H9 (cell line): Measurements from ENCODE around the gene PDE7B. TPM values are rescaled to one million over a fixed set of nuclear protein-coding genes. Genes with fewer than 3 reads are reported as not detected.

Experiments
- DNase-seq: peaks from one replicate; pipeline ENCODE4 v3.0.0-alpha.2; 2017
- H2AFZ ChIP-seq: one replicate; pipeline ENCODE4 v1.6.1; 2013; ENCODE audit warnings: mild to moderate bottlenecking, low read length, control low read depth, moderate library complexity
- H2AK5ac ChIP-seq: 2 replicates; pipeline ENCODE4 v1.6.1; 2013; ENCODE audit warnings: low read length, control low read depth, mixed read lengths; ENCODE audit not compliant: insufficient read length
- H2BK120ac ChIP-seq: one replicate; pipeline ENCODE4 v1.6.1; 2013; ENCODE audit warnings: low read depth, mild to moderate bottlenecking, low read length, control low read depth, inconsistent platforms; ENCODE audit not compliant: poor library complexity, severe bottlenecking
- H2BK12ac ChIP-seq: 2 replicates; pipeline ENCODE4 v1.6.1; 2013; ENCODE audit warnings: low read length, control low read depth, mixed read lengths, low read depth; ENCODE audit not compliant: insufficient read length
- H2BK15ac ChIP-seq: 2 replicates; pipeline ENCODE4 v1.6.1; 2013; ENCODE audit warnings: low read depth, low read length, control low read depth
- H2BK20ac ChIP-seq: one replicate; pipeline ENCODE4 v1.6.1; 2013; ENCODE audit warnings: low read depth, mild to moderate bottlenecking, low read length, control low read depth, inconsistent platforms; ENCODE audit not compliant: poor library complexity, severe bottlenecking
- H2BK5ac ChIP-seq: 2 replicates; pipeline ENCODE4 v1.6.1; 2013; ENCODE audit warnings: low read length, control low read depth, mixed read lengths; ENCODE audit not compliant: insufficient read length
- H3K14ac ChIP-seq: 2 replicates; pipeline ENCODE4 v1.6.1; 2013; ENCODE audit warnings: low read length, control low read depth; ENCODE audit not compliant: insufficient read depth
- H3K18ac ChIP-seq: 2 replicates; pipeline ENCODE4 v1.6.1; 2013; ENCODE audit warnings: low read depth, mild to moderate bottlenecking, mixed read lengths, low read length, control low read depth; ENCODE audit not compliant: insufficient read length
- H3K23ac ChIP-seq: 2 replicates; pipeline ENCODE4 v1.6.1; 2013; ENCODE audit warnings: low read length, control low read depth, mixed read lengths, low read depth; ENCODE audit not compliant: insufficient read length
- H3K23me2 ChIP-seq: 2 replicates; pipeline ENCODE4 v1.6.1; 2013; ENCODE audit warnings: low read depth, mild to moderate bottlenecking, mixed read lengths, low read length, control low read depth; ENCODE audit not compliant: insufficient read length, poor library complexity, severe bottlenecking
- H3K27ac ChIP-seq: 2 replicates; pipeline ENCODE4 v1.5.1; 2013; ENCODE audit warnings: low read length, control low read depth, mixed read lengths, low read depth; ENCODE audit not compliant: insufficient read length
- H3K27me3 ChIP-seq: 2 replicates; pipeline ENCODE4 v1.6.1; 2013; ENCODE audit warnings: low read length, control low read depth, inconsistent platforms; ENCODE audit not compliant: insufficient read depth
- H3K4ac ChIP-seq: 2 replicates; pipeline ENCODE4 v1.6.1; 2013; ENCODE audit warnings: low read depth, mild to moderate bottlenecking, control low read depth, inconsistent platforms, low read length, moderate library complexity
- H3K4me1 ChIP-seq: 2 replicates; pipeline ENCODE4 v1.6.1; 2013; ENCODE audit warnings: low read length, control low read depth, inconsistent platforms; ENCODE audit not compliant: insufficient read depth
- H3K4me2 ChIP-seq: 2 replicates; pipeline ENCODE4 v1.6.1; 2013; ENCODE audit warnings: low read length, control low read depth, mixed read lengths; ENCODE audit not compliant: insufficient read length, insufficient read depth
- H3K56ac ChIP-seq: 2 replicates; pipeline ENCODE4 v1.6.1; 2013; ENCODE audit warnings: low read depth, mild to moderate bottlenecking, mixed read lengths, low read length, control low read depth; ENCODE audit not compliant: insufficient read length
- H3K79me1 ChIP-seq: 2 replicates; pipeline ENCODE4 v1.6.1; 2013; ENCODE audit warnings: low read depth, mild to moderate bottlenecking, moderate library complexity, low read length, control low read depth, inconsistent platforms; ENCODE audit not compliant: insufficient read depth, poor library complexity, severe bottlenecking
- H3K79me2 ChIP-seq: 2 replicates; pipeline ENCODE4 v1.6.1; 2013; ENCODE audit warnings: low read length, control low read depth, inconsistent platforms; ENCODE audit not compliant: insufficient read depth
- H3K9ac ChIP-seq: 2 replicates; pipeline ENCODE4 v1.6.1; 2013; ENCODE audit warnings: low read length, control low read depth, mixed read lengths; ENCODE audit not compliant: insufficient read length; ENCODE audit errors: extremely low read depth
- H3K9me3 ChIP-seq: one replicate; pipeline ENCODE4 v1.6.1; 2013; ENCODE audit warnings: low read depth, low read length, inconsistent platforms; ENCODE audit not compliant: control insufficient read depth
- H3T11ph ChIP-seq: one replicate; pipeline ENCODE4 v1.6.1; 2013; ENCODE audit warnings: mild to moderate bottlenecking, low read length, control low read depth, inconsistent platforms
- H4K20me1 ChIP-seq: one replicate; pipeline ENCODE4 v1.6.1; 2013; ENCODE audit not compliant: control insufficient read depth, insufficient read length, insufficient read depth
- H4K5ac ChIP-seq: 2 replicates; pipeline ENCODE4 v1.6.1; 2013; ENCODE audit warnings: low read depth, mild to moderate bottlenecking, mixed read lengths, low read length, control low read depth; ENCODE audit not compliant: insufficient read length
- H4K8ac ChIP-seq: replicated peaks from 2 replicates; pipeline ENCODE4 v1.6.1; 2013; ENCODE audit warnings: low read length, control low read depth, mixed read lengths, low read depth; ENCODE audit not compliant: insufficient read length
- H4K91ac ChIP-seq: 2 replicates; pipeline ENCODE4 v1.6.1; 2013; ENCODE audit warnings: low read depth, mild to moderate bottlenecking, moderate library complexity, mixed read lengths, low read length, control low read depth; ENCODE audit not compliant: insufficient read length
- H3K27ac Mint-ChIP-seq, 3 experiments: 2 replicates in 2 of 3; 3 replicates in 1 of 3; pipeline ENCODE4 v1.8.0; 2020 to 2021; ENCODE audit warnings: mixed read lengths in 3 of 3, mild to moderate bottlenecking in 1 of 3, moderate library complexity in 1 of 3
- H3K27me3 Mint-ChIP-seq: 2 replicates; pipeline ENCODE4 v1.8.0; 2021; ENCODE audit warnings: low read depth, mild to moderate bottlenecking, moderate library complexity, mixed read lengths
- H3K36me3 Mint-ChIP-seq, 3 experiments: 2 replicates in 2 of 3; 3 replicates in 1 of 3; pipeline ENCODE4 v1.8.0; 2020 to 2021; ENCODE audit warnings: low read depth in 3 of 3, mixed read lengths in 3 of 3; ENCODE audit not compliant: insufficient read depth in 1 of 3
- H3K4me1 Mint-ChIP-seq, 2 experiments: 2 replicates each; pipeline ENCODE4 v1.8.0; 2020; ENCODE audit warnings: mixed read lengths in 2 of 2
- H3K4me3 Mint-ChIP-seq, 2 experiments: 2 replicates in 1 of 2; 3 replicates in 1 of 2; pipeline ENCODE4 v1.8.0; 2020 to 2021; ENCODE audit warnings: mild to moderate bottlenecking in 2 of 2, mixed read lengths in 2 of 2, moderate library complexity in 1 of 2
- H3K9me3 Mint-ChIP-seq, 2 experiments: 2 replicates in 1 of 2; 3 replicates in 1 of 2; pipeline ENCODE4 v1.8.0; 2020; ENCODE audit warnings: mild to moderate bottlenecking in 2 of 2, mixed read lengths in 2 of 2, moderate library complexity in 1 of 2
- WGBS: extraction: QIAGEN DNeasy Blood & Tissue Kit; methylation state at CpG from one replicate; pipeline ENCODE4 v1.1.7; 2013; ENCODE audit warnings: missing lambda C conversion rate, low lambda C conversion rate, mixed read lengths; ENCODE audit not compliant: insufficient read length; ENCODE audit errors: extremely low coverage; 5-methylcytosine and 5-hydroxymethylcytosine counted together
- total RNA-seq: library from RNA; stranded (reverse); gene quantifications from 2 replicates; pipeline ENCODE4 v1.2.1, GENCODE V29; 2021
- TF ChIP-seq, protein P1 (sequence below): fragments of 200-600 bp; sonication (generic); conservative IDR thresholded peaks from 3 replicates; pipeline ENCODE4 v1.8.0; 2021; ENCODE audit warnings: antibody characterized with exemption, mild to moderate bottlenecking

The PDE7B gene
- total RNA-seq, 1 experiment from 2014 or later = not detected

GRCh38 chr6:136012943-136013342 is 161.4 kb downstream of the PDE7B start:
- Histone ChIP-seq H3K18ac (no peak overlapping the region), H2AK5ac (no peak overlapping the region), H3K23me2 (no peaks in the 10 kb centered on the region), H3K4me1 (no peaks in the 10 kb centered on the region), H2BK5ac (no peak overlapping the region), H4K91ac (no peak overlapping the region), H2BK120ac (no peak overlapping the region), H4K5ac (no peak overlapping the region), H3K79me1 (no peaks in the 10 kb centered on the region), H3T11ph (no peak overlapping the region), H3K79me2 (no peaks in the 10 kb centered on the region), H3K56ac (no peak overlapping the region), H3K27me3 (no peaks in the 10 kb centered on the region), H3K23ac (no peak overlapping the region), H3K14ac (no peak overlapping the region), H2BK15ac (no peak overlapping the region), H4K8ac (no peak overlapping the region), H2BK20ac (no peak overlapping the region), H3K9me3 (no peaks in the 10 kb centered on the region), H2AFZ (no peak overlapping the region), H4K20me1 (no peaks in the 10 kb centered on the region), H3K9ac (no peak overlapping the region), H3K27ac (no peak overlapping the region), H3K4ac (no peak overlapping the region), H2BK12ac (no peak overlapping the region), H3K4me2 (no peak overlapping the region)
- Mint-ChIP-seq H3K4me1 (peaks cover 4 to 8% of the 10 kb centered on the region in 2 experiments; a peak in 3 of 4 replicates), H3K4me3 (no peak overlapping the region), H3K27me3 (no peaks in the 10 kb centered on the region), H3K9me3 (peaks cover 3 to 6% of the 10 kb centered on the region in 2 experiments; a peak in 3 of 5 replicates), H3K36me3 (peaks cover 0 to 2% (median 0%) of the 10 kb centered on the region in 3 experiments; a peak in 1 of 7 replicates), H3K27ac (no peak overlapping the region)
- TF ChIP-seq, protein P1, sequence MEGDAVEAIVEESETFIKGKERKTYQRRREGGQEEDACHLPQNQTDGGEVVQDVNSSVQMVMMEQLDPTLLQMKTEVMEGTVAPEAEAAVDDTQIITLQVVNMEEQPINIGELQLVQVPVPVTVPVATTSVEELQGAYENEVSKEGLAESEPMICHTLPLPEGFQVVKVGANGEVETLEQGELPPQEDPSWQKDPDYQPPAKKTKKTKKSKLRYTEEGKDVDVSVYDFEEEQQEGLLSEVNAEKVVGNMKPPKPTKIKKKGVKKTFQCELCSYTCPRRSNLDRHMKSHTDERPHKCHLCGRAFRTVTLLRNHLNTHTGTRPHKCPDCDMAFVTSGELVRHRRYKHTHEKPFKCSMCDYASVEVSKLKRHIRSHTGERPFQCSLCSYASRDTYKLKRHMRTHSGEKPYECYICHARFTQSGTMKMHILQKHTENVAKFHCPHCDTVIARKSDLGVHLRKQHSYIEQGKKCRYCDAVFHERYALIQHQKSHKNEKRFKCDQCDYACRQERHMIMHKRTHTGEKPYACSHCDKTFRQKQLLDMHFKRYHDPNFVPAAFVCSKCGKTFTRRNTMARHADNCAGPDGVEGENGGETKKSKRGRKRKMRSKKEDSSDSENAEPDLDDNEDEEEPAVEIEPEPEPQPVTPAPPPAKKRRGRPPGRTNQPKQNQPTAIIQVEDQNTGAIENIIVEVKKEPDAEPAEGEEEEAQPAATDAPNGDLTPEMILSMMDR = no peak
- DNase-seq = no peak
- no CpG with 5 or more reads among the region's 1 CpG for WGBS
